GM23338 (cell line): ENCODE data around the gene GDPD1. TPM values are rescaled to one million over a fixed set of nuclear protein-coding genes. Genes with fewer than 3 reads are reported as not detected.

ENCODE experiments used
- ATAC-seq: fragments of 200-7000 bp; cut with Tn5 transposase; 3 replicates; pipeline ENCODE4 v1.9.1; 2020
- DNase-seq: peaks from one replicate; pipeline ENCODE4 v3.0.0-alpha.2; 2015; ENCODE audit warnings: low spot score
- H2AFZ ChIP-seq: fragments of 200-600 bp; sonication (generic); 2 replicates; pipeline ENCODE4 v1.8.0; 2016; ENCODE audit warnings: antibody characterized with exemption, mild to moderate bottlenecking, moderate library complexity
- H3F3A ChIP-seq: fragments of 200-600 bp; sonication (generic); replicated peaks from 2 replicates; pipeline ENCODE4 v1.8.0; 2017; ENCODE audit warnings: antibody characterized with exemption, mixed run types, low read depth
- H3K27ac ChIP-seq: fragments of 200-600 bp; sonication (generic); 2 replicates; pipeline ENCODE4 v1.6.1; 2016; ENCODE audit warnings: low read depth
- H3K27me3 ChIP-seq: fragments of 200-600 bp; sonication (generic); 2 replicates; pipeline ENCODE4 v1.8.0; 2016; ENCODE audit warnings: mild to moderate bottlenecking, mixed run types, moderate library complexity; ENCODE audit not compliant: insufficient read depth
- H3K36me3 ChIP-seq: fragments of 200-600 bp; sonication (generic); 2 replicates; pipeline ENCODE4 v1.8.0; 2016; ENCODE audit warnings: mild to moderate bottlenecking; ENCODE audit not compliant: insufficient read depth
- H3K4me1 ChIP-seq: fragments of 200-600 bp; sonication (generic); 2 replicates; pipeline ENCODE4 v1.8.0; 2016; ENCODE audit warnings: mild to moderate bottlenecking, moderate library complexity; ENCODE audit not compliant: insufficient read depth
- H3K4me2 ChIP-seq: fragments of 200-600 bp; sonication (generic); 2 replicates; pipeline ENCODE4 v1.7.1; 2017; ENCODE audit warnings: mixed run types
- H3K4me3 ChIP-seq: fragments of 200-600 bp; sonication (generic); 2 replicates; pipeline ENCODE4 v1.6.1; 2016; ENCODE audit warnings: mixed run types
- H3K79me2 ChIP-seq: fragments of 200-600 bp; sonication (generic); replicated peaks from 2 replicates; pipeline ENCODE4 v1.8.0; 2017; ENCODE audit warnings: mild to moderate bottlenecking; ENCODE audit not compliant: insufficient read depth
- H3K9me2 ChIP-seq: fragments of 200-600 bp; sonication (generic); 2 replicates; pipeline ENCODE4 v1.8.0; 2017; ENCODE audit not compliant: insufficient read depth
- H4K20me1 ChIP-seq: fragments of 200-600 bp; sonication (generic); replicated peaks from 2 replicates; pipeline ENCODE4 v1.8.0; 2017; ENCODE audit warnings: mild to moderate bottlenecking; ENCODE audit not compliant: insufficient read depth
- H3K27ac Mint-ChIP-seq: 2 replicates; pipeline ENCODE4 v1.8.0; 2020; ENCODE audit warnings: inconsistent platforms, mild to moderate bottlenecking, moderate library complexity, mixed read lengths
- H3K27me3 Mint-ChIP-seq: 3 replicates; pipeline ENCODE4 v1.8.0; 2022; ENCODE audit warnings: low read depth, mild to moderate bottlenecking, moderate library complexity, mixed read lengths, inconsistent platforms; ENCODE audit not compliant: insufficient read depth, poor library complexity
- H3K36me3 Mint-ChIP-seq: 3 replicates; pipeline ENCODE4 v1.8.0; 2021; ENCODE audit warnings: low read depth, mild to moderate bottlenecking, inconsistent platforms, moderate library complexity, mixed read lengths
- H3K4me1 Mint-ChIP-seq: 3 replicates; pipeline ENCODE4 v1.8.0; 2020; ENCODE audit warnings: mild to moderate bottlenecking, inconsistent platforms, mixed read lengths
- H3K4me3 Mint-ChIP-seq: 3 replicates; pipeline ENCODE4 v1.8.0; 2021; ENCODE audit warnings: moderate library complexity, mild to moderate bottlenecking, inconsistent platforms, mixed read lengths
- H3K9me3 Mint-ChIP-seq: 3 replicates; pipeline ENCODE4 v1.8.0; 2020; ENCODE audit warnings: moderate library complexity, mild to moderate bottlenecking, inconsistent platforms, mixed read lengths
- EZH2 ChIP-seq: fragments of 200-600 bp; sonication (generic); IDR thresholded peaks from one replicate; pipeline ENCODE4 v1.8.0; 2017; ENCODE audit warnings: antibody characterized with exemption, mild to moderate bottlenecking, low read depth; ENCODE audit not compliant: unreplicated experiment
- EZH2phosphoT487 ChIP-seq: fragments of 200-600 bp; sonication (generic); IDR thresholded peaks from one replicate; pipeline ENCODE4 v1.8.1; 2018; ENCODE audit warnings: antibody characterized with exemption; ENCODE audit not compliant: unreplicated experiment
- NANOG ChIP-seq: IDR thresholded peaks from 2 replicates; pipeline ENCODE4 v1.6.1; 2016; ENCODE audit warnings: antibody characterized with exemption, borderline replicate concordance
- POLR2AphosphoS5 ChIP-seq: IDR thresholded peaks from 2 replicates; pipeline ENCODE4 v1.6.1; 2016; ENCODE audit warnings: antibody characterized with exemption, low read depth
- ZNF114 ChIP-seq: fragments of 250-450 bp; sonication (Bioruptor Pico); IDR thresholded peaks from 2 replicates; pipeline ENCODE4 v1.5.0; 2020; ENCODE audit warnings: mild to moderate bottlenecking, moderate library complexity
- ZNF331 ChIP-seq: fragments of 250-450 bp; sonication (Bioruptor Pico); IDR thresholded peaks from 2 replicates; pipeline ENCODE4 v1.5.0; 2020; ENCODE audit warnings: low read depth, mild to moderate bottlenecking, moderate library complexity
- polyA plus RNA-seq: library from polyadenylated mRNA; unstranded; fragments of >200 nt; fragmentation: Nextera tagmentation; extraction: Ambion mirVana; gene quantifications from 2 replicates; pipeline ENCODE4 v1.2.1, GENCODE V29; 2016
- total RNA-seq: library from RNA; depleted of rRNA; stranded (reverse); fragments of >200 nt; shearing (Covaris generic); gene quantifications from 2 replicates; pipeline ENCODE4 v1.2.3, GENCODE V29; 2014
- TF ChIP-seq, protein P1 (sequence below), 2 experiments: fragments of 200-600 bp in 1 of 2; sonication (generic) in 1 of 2; conservative IDR thresholded peaks; 2 replicates each; pipeline versions ENCODE4 v1.5.1 to v1.6.1; 2016 to 2017; ENCODE audit warnings: antibody characterized with exemption in 2 of 2, low read depth in 2 of 2, mild to moderate bottlenecking in 2 of 2, moderate library complexity in 1 of 2
- TF ChIP-seq, protein P2 (sequence below): fragments of 250-450 bp; sonication (Bioruptor Pico); IDR thresholded peaks from 2 replicates; pipeline ENCODE4 v1.5.0; 2020; ENCODE audit warnings: mild to moderate bottlenecking, moderate library complexity
- TF ChIP-seq, protein P3 (sequence below): IDR thresholded peaks from 2 replicates; pipeline ENCODE4 v1.6.1; 2016; ENCODE audit warnings: antibody characterized with exemption
- TF ChIP-seq, protein P4 (sequence below): IDR thresholded peaks from one replicate; pipeline ENCODE4 v1.6.1; 2018; ENCODE audit warnings: antibody characterized with exemption; ENCODE audit not compliant: unreplicated experiment

GDPD1 gene
- total and polyA plus RNA-seq, 2 experiments from 2014 or later, result 6.8 to 7.8 TPM

DNA sequence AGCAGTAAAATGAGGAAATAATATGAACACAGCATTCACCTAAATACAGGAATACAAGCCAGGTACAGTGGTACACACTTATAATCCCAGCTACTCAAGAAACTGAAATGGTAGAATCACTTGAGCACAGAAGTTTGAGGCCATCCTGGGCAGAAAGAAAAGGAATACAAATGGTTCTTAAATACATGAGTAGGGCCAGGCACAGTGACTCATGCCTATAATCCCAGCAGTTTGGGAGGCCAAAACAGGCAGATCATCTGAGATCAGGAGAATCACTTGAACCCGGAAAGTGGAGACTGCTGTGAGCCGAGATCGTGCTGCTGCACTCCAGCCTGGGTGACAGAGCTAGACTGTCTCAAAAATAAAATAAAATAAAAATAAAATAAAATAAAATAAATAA lies 33.5 kb upstream of the GDPD1 start (continued):
- TF ChIP-seq, protein P1, sequence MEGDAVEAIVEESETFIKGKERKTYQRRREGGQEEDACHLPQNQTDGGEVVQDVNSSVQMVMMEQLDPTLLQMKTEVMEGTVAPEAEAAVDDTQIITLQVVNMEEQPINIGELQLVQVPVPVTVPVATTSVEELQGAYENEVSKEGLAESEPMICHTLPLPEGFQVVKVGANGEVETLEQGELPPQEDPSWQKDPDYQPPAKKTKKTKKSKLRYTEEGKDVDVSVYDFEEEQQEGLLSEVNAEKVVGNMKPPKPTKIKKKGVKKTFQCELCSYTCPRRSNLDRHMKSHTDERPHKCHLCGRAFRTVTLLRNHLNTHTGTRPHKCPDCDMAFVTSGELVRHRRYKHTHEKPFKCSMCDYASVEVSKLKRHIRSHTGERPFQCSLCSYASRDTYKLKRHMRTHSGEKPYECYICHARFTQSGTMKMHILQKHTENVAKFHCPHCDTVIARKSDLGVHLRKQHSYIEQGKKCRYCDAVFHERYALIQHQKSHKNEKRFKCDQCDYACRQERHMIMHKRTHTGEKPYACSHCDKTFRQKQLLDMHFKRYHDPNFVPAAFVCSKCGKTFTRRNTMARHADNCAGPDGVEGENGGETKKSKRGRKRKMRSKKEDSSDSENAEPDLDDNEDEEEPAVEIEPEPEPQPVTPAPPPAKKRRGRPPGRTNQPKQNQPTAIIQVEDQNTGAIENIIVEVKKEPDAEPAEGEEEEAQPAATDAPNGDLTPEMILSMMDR (conservative IDR thresholded peaks at IDR 0.05; ENCODE audit: low read depth in 2 of 2), result no peak
- TF ChIP-seq POLR2AphosphoS5, result no peak

DNA sequence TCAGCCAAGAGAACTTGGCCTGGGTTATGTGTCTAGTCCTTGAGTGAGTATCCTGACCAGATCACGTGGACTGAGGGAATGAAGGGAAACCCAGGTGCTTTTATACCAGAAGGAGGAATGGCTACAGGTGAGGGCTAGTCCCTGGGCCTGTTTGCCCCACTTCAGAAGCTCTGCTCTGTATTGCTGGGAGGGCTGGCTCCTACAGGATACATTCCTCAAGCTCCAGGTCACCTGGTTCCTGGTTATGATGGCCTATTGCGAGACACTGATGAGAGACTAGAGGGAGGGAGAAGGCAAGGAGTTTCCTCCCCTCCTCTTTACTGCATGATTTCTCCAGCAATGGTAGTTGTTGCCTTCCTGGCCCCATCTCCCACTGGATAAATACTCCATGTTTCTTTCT lies 29.5 kb upstream of the GDPD1 start:
- H3K36me3 Mint-ChIP-seq, result peaks cover 54% of the 10 kb centered on the region
- Histone ChIP-seq H3K36me3 (peaks cover 36% of the 10 kb centered on the region), H3K27me3 (no peaks in the 10 kb centered on the region), H3K27ac (no peak overlapping the region), H3K4me1 (no peaks in the 10 kb centered on the region), H3K4me2 (no peak overlapping the region), H4K20me1 (no peaks in the 10 kb centered on the region; the same call in 1 of the 2 replicates), H3K9me2 (no peaks in the 10 kb centered on the region), H3F3A (no peaks in the 10 kb centered on the region), H3K4me3 (no peak overlapping the region), H3K79me2 (no peaks in the 10 kb centered on the region), H2AFZ (no peak overlapping the region)
- H3K27me3 Mint-ChIP-seq, result peaks cover 2% of the 10 kb centered on the region
- no peak for ATAC-seq
- H3K4me1 Mint-ChIP-seq, result no peaks in the 10 kb centered on the region
- no peak for DNase-seq
- no peak overlapping the region for H3K27ac Mint-ChIP-seq
- H3K4me3 Mint-ChIP-seq, result no peak overlapping the region
- H3K9me3 Mint-ChIP-seq, result no peaks in the 10 kb centered on the region
- no peak for TF ChIP-seq EZH2phosphoT487
- TF ChIP-seq EZH2, result no peak
- TF ChIP-seq, protein P2, sequence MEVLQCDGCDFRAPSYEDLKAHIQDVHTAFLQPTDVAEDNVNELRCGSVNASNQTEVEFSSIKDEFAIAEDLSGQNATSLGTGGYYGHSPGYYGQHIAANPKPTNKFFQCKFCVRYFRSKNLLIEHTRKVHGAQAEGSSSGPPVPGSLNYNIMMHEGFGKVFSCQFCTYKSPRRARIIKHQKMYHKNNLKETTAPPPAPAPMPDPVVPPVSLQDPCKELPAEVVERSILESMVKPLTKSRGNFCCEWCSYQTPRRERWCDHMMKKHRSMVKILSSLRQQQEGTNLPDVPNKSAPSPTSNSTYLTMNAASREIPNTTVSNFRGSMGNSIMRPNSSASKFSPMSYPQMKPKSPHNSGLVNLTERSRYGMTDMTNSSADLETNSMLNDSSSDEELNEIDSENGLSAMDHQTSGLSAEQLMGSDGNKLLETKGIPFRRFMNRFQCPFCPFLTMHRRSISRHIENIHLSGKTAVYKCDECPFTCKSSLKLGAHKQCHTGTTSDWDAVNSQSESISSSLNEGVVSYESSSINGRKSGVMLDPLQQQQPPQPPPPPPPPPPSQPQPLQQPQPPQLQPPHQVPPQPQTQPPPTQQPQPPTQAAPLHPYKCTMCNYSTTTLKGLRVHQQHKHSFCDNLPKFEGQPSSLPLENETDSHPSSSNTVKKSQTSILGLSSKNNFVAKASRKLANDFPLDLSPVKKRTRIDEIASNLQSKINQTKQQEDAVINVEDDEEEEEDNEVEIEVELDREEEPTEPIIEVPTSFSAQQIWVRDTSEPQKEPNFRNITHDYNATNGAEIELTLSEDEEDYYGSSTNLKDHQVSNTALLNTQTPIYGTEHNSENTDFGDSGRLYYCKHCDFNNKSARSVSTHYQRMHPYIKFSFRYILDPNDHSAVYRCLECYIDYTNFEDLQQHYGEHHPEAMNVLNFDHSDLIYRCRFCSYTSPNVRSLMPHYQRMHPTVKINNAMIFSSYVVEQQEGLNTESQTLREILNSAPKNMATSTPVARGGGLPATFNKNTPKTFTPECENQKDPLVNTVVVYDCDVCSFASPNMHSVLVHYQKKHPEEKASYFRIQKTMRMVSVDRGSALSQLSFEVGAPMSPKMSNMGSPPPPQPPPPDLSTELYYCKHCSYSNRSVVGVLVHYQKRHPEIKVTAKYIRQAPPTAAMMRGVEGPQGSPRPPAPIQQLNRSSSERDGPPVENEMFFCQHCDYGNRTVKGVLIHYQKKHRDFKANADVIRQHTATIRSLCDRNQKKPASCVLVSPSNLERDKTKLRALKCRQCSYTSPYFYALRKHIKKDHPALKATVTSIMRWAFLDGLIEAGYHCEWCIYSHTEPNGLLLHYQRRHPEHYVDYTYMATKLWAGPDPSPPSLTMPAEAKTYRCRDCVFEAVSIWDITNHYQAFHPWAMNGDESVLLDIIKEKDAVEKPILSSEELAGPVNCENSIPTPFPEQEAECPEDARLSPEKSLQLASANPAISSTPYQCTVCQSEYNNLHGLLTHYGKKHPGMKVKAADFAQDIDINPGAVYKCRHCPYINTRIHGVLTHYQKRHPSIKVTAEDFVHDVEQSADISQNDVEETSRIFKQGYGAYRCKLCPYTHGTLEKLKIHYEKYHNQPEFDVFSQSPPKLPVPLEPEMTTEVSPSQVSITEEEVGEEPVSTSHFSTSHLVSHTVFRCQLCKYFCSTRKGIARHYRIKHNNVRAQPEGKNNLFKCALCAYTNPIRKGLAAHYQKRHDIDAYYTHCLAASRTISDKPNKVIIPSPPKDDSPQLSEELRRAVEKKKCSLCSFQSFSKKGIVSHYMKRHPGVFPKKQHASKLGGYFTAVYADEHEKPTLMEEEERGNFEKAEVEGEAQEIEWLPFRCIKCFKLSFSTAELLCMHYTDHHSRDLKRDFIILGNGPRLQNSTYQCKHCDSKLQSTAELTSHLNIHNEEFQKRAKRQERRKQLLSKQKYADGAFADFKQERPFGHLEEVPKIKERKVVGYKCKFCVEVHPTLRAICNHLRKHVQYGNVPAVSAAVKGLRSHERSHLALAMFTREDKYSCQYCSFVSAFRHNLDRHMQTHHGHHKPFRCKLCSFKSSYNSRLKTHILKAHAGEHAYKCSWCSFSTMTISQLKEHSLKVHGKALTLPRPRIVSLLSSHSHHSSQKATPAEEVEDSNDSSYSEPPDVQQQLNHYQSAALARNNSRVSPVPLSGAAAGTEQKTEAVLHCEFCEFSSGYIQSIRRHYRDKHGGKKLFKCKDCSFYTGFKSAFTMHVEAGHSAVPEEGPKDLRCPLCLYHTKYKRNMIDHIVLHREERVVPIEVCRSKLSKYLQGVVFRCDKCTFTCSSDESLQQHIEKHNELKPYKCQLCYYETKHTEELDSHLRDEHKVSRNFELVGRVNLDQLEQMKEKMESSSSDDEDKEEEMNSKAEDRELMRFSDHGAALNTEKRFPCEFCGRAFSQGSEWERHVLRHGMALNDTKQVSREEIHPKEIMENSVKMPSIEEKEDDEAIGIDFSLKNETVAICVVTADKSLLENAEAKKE (CRISPR knock-in tag), result no peak
- TF ChIP-seq NANOG, result no peak
- TF ChIP-seq ZNF331 (CRISPR knock-in tag), result no peak
- TF ChIP-seq, protein P3, sequence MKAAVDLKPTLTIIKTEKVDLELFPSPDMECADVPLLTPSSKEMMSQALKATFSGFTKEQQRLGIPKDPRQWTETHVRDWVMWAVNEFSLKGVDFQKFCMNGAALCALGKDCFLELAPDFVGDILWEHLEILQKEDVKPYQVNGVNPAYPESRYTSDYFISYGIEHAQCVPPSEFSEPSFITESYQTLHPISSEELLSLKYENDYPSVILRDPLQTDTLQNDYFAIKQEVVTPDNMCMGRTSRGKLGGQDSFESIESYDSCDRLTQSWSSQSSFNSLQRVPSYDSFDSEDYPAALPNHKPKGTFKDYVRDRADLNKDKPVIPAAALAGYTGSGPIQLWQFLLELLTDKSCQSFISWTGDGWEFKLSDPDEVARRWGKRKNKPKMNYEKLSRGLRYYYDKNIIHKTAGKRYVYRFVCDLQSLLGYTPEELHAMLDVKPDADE, result no peak
- TF ChIP-seq, protein P4, sequence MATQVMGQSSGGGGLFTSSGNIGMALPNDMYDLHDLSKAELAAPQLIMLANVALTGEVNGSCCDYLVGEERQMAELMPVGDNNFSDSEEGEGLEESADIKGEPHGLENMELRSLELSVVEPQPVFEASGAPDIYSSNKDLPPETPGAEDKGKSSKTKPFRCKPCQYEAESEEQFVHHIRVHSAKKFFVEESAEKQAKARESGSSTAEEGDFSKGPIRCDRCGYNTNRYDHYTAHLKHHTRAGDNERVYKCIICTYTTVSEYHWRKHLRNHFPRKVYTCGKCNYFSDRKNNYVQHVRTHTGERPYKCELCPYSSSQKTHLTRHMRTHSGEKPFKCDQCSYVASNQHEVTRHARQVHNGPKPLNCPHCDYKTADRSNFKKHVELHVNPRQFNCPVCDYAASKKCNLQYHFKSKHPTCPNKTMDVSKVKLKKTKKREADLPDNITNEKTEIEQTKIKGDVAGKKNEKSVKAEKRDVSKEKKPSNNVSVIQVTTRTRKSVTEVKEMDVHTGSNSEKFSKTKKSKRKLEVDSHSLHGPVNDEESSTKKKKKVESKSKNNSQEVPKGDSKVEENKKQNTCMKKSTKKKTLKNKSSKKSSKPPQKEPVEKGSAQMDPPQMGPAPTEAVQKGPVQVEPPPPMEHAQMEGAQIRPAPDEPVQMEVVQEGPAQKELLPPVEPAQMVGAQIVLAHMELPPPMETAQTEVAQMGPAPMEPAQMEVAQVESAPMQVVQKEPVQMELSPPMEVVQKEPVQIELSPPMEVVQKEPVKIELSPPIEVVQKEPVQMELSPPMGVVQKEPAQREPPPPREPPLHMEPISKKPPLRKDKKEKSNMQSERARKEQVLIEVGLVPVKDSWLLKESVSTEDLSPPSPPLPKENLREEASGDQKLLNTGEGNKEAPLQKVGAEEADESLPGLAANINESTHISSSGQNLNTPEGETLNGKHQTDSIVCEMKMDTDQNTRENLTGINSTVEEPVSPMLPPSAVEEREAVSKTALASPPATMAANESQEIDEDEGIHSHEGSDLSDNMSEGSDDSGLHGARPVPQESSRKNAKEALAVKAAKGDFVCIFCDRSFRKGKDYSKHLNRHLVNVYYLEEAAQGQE, result no peak
- TF ChIP-seq, protein P1 (conservative IDR thresholded peaks at IDR 0.05; ENCODE audit: low read depth in 2 of 2), result no peak
- no peak for TF ChIP-seq ZNF114 (CRISPR knock-in tag)
